HUES48 (cell line): ENCODE results near the gene ZNF669.

Experiments
- H3K27ac ChIP-seq: one replicate; pipeline ENCODE4 v1.7.0; 2013; ENCODE audit warnings: low read depth, low read length, inconsistent platforms
- H3K27me3 ChIP-seq: 2 replicates; pipeline ENCODE4 v1.6.1; 2013; ENCODE audit warnings: mild to moderate bottlenecking, low read length; ENCODE audit not compliant: control insufficient read depth, insufficient read depth
- H3K36me3 ChIP-seq: 2 replicates; pipeline ENCODE4 v1.6.1; 2013; ENCODE audit warnings: low read length; ENCODE audit not compliant: control insufficient read depth, insufficient read depth
- H3K4me1 ChIP-seq: 2 replicates; pipeline ENCODE4 v1.6.1; 2013; ENCODE audit warnings: mild to moderate bottlenecking, low read length; ENCODE audit not compliant: control insufficient read depth, insufficient read depth
- H3K4me3 ChIP-seq: 2 replicates; pipeline ENCODE4 v1.5.1; 2013; ENCODE audit warnings: mild to moderate bottlenecking, low read depth, low read length
- H3K9ac ChIP-seq: 2 replicates; pipeline ENCODE4 v1.6.1; 2013; ENCODE audit warnings: mild to moderate bottlenecking, low read depth, low read length, moderate library complexity
- H3K9me3 ChIP-seq: 2 replicates; pipeline ENCODE4 v1.6.1; 2013; ENCODE audit warnings: low read length; ENCODE audit not compliant: control insufficient read depth, insufficient read depth

The ZNF669 gene

DNA sequence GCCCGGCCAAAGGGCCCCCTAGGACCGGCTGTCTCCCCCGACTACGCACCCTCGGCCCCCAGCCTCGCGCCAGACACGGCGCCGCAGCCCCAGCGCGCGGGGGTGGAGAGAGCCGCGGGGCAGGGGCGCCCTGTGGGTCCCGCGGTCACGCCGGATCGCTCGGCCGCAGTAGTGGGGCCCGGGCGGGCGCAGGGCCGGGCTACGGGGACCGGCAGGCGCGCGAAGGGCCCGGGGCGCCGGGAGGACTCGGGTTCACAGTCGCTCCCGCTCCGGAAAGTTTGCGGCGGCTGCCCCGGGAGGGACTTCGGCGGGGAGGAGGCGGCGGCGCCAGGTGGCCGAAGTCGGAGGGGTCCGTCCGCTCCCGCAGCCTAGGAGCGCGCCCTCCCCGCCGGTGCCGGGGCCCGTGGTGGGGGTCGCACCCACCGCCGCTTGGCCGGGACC is 7.1 kb upstream of the ZNF669 start:
- H3K36me3 ChIP-seq = no peaks in the 10 kb centered on the region
- H3K4me3 ChIP-seq = peak overlapping the region; percentile 83
- H3K27me3 ChIP-seq = peaks cover 34% of the 10 kb centered on the region
- no peak overlapping the region for H3K27ac ChIP-seq
- H3K9me3 ChIP-seq = no peaks in the 10 kb centered on the region
- H3K4me1 ChIP-seq = peaks cover 7% of the 10 kb centered on the region; the same call in 1 of the 2 replicates
- peak overlapping the region; percentile 44; the same call in 1 of the 2 replicates for H3K9ac ChIP-seq

DNA sequence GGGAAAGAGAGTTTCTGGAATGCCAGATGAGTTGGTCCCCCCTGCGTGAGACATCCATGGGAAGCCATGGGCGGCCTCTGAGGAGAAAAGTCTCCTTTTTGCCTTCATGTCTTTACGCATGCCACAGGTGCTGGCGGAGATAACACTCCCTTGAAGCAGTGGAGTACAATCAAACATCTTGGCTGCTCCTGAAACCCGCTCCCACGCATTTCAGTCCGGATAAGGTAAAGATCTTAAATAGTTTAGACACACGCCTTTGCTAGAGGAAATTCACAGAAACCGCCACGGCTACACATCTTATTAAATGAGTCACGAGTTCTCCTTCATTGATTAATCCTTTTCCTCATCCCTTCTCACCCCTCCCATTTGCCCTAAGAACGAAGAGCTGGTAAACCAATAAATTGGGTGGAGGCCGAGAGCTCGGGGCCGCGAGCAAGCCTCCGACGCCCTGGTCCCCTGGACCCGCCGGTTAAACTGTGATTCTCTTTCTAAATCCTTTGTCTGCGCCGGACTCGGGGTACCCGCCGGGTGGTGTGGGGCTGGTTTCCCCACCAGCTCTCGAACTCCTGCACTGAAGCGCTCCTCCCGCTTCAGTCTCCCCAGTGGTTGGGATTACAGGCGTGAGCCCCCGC is 6.6 kb upstream of the ZNF669 start:
- no peaks in the 10 kb centered on the region for H3K36me3 ChIP-seq
- H3K4me3 ChIP-seq = peak overlapping the region; percentile 83
- H3K27me3 ChIP-seq = peaks cover 34% of the 10 kb centered on the region
- H3K9me3 ChIP-seq = no peaks in the 10 kb centered on the region
- H3K4me1 ChIP-seq = peaks cover 11% of the 10 kb centered on the region; the same call in 1 of the 2 replicates
- H3K27ac ChIP-seq = no peak overlapping the region
- H3K9ac ChIP-seq = peak overlapping the region; percentile 44; the same call in 1 of the 2 replicates

GRCh38 chr1:247107694-247108093 is 3.5 kb upstream of the ZNF669 start:
- Histone ChIP-seq H3K9me3 (no peaks in the 10 kb centered on the region), H3K27ac (no peak overlapping the region), H3K9ac (no peak overlapping the region), H3K4me1 (peaks cover 23% of the 10 kb centered on the region), H3K27me3 (peaks cover 32% of the 10 kb centered on the region), H3K4me3 (no peak overlapping the region), H3K36me3 (no peaks in the 10 kb centered on the region)

GRCh38 chr1:247105966-247106365 is 1.8 kb upstream of the ZNF669 start:
- Histone ChIP-seq H3K9ac (no peak overlapping the region), H3K4me3 (no peak overlapping the region), H3K27me3 (peaks cover 17% of the 10 kb centered on the region), H3K9me3 (peaks cover 6% of the 10 kb centered on the region; the same call in 1 of the 2 replicates), H3K4me1 (peaks cover 19% of the 10 kb centered on the region), H3K27ac (no peak overlapping the region), H3K36me3 (peaks cover 16% of the 10 kb centered on the region)

GRCh38 chr1:247104965-247105364 is 809 bp upstream of the ZNF669 start:
- no peak overlapping the region for H3K9ac ChIP-seq

DNA sequence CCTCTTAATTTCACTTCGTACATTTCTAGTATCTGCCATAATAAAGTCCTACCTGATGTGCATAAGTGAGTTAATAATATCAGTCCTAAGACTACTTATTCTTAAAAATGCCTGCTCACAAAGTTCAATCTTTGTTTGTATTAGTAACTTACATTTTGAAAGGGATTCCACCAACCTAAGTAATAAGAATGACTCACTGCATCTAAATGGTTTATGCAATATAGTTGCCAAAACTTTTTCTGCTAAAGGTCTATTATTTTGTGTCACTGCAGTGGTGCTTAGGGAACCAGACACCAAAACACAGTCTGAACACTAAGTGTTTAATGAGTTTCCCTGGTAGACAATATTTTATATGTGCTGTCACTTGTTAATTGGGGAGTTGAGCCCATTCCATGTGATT is 1.8 kb downstream of the ZNF669 start:
- H3K4me1 ChIP-seq = peaks cover 19% of the 10 kb centered on the region
- peaks cover 42% of the 10 kb centered on the region for H3K36me3 ChIP-seq
- peak overlapping the region; percentile 97; the same call in 1 of the 2 replicates for H3K4me3 ChIP-seq
- no peak overlapping the region for H3K27ac ChIP-seq
- no peak overlapping the region for H3K9ac ChIP-seq
- peaks cover 14% of the 10 kb centered on the region for H3K9me3 ChIP-seq
- H3K27me3 ChIP-seq = no peaks in the 10 kb centered on the region

More at GRCh38 chr1:247104965-247105364, 809 bp upstream of the ZNF669 start:
- peaks cover 8% of the 10 kb centered on the region; the same call in 1 of the 2 replicates for H3K27me3 ChIP-seq
- peak overlapping the region; percentile 97; the same call in 1 of the 2 replicates for H3K4me3 ChIP-seq
- peaks cover 19% of the 10 kb centered on the region for H3K4me1 ChIP-seq
- H3K36me3 ChIP-seq = peaks cover 26% of the 10 kb centered on the region
- H3K9me3 ChIP-seq = peaks cover 14% of the 10 kb centered on the region
- peak overlapping the region; percentile 51 for H3K27ac ChIP-seq

DNA sequence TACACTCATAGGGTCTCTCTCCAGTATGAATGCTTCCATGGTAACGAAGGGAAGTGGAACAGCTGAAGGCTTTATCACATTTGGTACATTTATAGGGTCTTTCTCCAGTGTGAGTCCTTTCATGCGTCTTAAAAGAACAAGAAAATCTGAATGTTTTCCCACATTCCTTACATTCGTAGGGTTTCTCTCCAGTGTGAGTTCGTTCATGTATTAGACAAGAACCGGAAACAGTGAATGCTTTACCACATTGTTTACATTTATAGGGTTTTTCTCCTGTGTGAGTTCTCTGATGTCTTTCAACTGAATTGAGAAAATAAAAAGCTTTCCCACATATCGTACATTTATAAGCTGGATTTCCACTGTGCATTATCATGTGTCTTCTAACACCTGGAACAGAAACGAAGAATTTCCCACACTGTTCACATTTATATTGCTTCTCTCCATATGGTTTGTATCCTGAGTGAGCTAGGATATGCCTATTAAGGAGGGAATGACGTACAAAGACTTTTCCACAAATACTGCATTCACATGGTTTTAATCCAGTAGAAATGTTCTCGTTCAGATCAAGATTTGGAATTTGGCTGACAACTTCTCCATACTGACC is 3.4 kb downstream of the ZNF669 start:
- Histone ChIP-seq H3K9me3 (peaks cover 14% of the 10 kb centered on the region), H3K27ac (no peak overlapping the region), H3K9ac (no peak overlapping the region), H3K36me3 (peaks cover 47% of the 10 kb centered on the region), H3K4me3 (no peak overlapping the region), H3K27me3 (no peaks in the 10 kb centered on the region), H3K4me1 (peaks cover 12% of the 10 kb centered on the region)

- peaks cover 40% of the 10 kb centered on the region for H3K36me3 ChIP-seq
- H3K27ac ChIP-seq = no peak overlapping the region
- no peak overlapping the region for H3K9ac ChIP-seq
- no peak overlapping the region for H3K4me3 ChIP-seq
- no peaks in the 10 kb centered on the region for H3K4me1 ChIP-seq
- H3K9me3 ChIP-seq = peaks cover 12% of the 10 kb centered on the region
- no peaks in the 10 kb centered on the region for H3K27me3 ChIP-seq
These were observed 7.2 kb downstream of the ZNF669 start for GRCh38 chr1:247096958-247097357.

GRCh38 chr1:247096544-247096943 is 7.6 kb downstream of the ZNF669 start:
- Histone ChIP-seq H3K36me3 (peaks cover 36% of the 10 kb centered on the region), H3K27me3 (no peaks in the 10 kb centered on the region), H3K27ac (no peak overlapping the region), H3K9me3 (peaks cover 9% of the 10 kb centered on the region), H3K9ac (no peak overlapping the region), H3K4me3 (no peak overlapping the region), H3K4me1 (no peaks in the 10 kb centered on the region)

DNA sequence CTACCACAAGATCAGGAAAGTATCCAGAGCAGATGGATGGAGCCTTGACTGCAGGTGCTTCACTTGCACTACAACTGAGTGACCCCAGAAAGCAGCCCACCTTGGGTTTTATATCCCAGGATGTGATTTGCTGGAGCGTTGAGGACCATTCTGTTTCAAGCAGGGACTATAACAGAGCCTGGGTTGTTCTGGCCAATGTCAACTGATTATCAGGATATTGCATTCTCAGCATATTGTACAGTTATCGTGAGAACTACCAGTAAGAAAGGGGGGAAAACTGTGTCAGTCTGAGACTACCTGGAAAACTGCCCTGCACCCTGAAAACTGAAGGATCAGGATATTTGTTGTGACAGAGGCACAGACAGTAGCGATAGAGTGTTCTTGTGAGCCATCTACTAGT is 8.0 kb downstream of the ZNF669 start:
- peaks cover 9% of the 10 kb centered on the region for H3K9me3 ChIP-seq
- H3K27ac ChIP-seq = no peak overlapping the region
- no peaks in the 10 kb centered on the region for H3K4me1 ChIP-seq
- H3K27me3 ChIP-seq = no peaks in the 10 kb centered on the region
- H3K4me3 ChIP-seq = no peak overlapping the region
- H3K36me3 ChIP-seq = peaks cover 32% of the 10 kb centered on the region
- no peak overlapping the region for H3K9ac ChIP-seq

DNA sequence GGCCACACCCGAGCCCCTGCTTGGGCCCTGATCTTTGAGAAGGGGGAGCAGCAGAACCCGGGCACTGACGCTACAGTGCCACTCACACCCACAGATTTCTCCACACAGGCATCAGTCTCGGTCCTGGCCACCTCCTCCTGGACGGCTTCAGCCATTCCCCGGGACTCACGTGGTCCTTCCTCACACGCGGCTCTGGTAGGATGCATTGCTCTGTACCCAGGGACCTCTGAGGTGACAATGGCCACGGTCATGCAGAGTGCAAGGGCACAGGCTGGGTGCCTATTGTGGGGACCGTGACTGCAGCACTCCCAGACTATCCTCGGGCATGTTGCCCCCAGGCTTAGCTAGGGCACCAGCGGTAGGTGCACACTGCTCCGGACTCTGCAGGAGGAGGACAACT is 13.7 kb downstream of the ZNF669 start:
- H3K27me3 ChIP-seq = no peaks in the 10 kb centered on the region
- H3K4me1 ChIP-seq = peaks cover 9% of the 10 kb centered on the region; the same call in 1 of the 2 replicates
- no peaks in the 10 kb centered on the region for H3K36me3 ChIP-seq
- H3K27ac ChIP-seq = no peak overlapping the region
- no peak overlapping the region for H3K9ac ChIP-seq
- no peaks in the 10 kb centered on the region for H3K9me3 ChIP-seq
- no peak overlapping the region for H3K4me3 ChIP-seq
